DLD1 (cell line): ENCODE results near the gene ZNF865.

ENCODE experiments used
- in situ Hi-C: cut with HindIII; loops from 2 replicates; pipeline ENCODE4 v1.10.0; 2017; ENCODE audit warnings: low sequenced_read_pairs

Gene ZNF865

GRCh38 chr19:55622242-55622969 is 17.0 kb downstream of the ZNF865 start:
- in situ Hi-C loops: loop anchor here (5.0 to 10.0 kb wide), 2 partner anchors 95 to 448 kb away; no protein-coding TSS in a partner anchor

DNA sequence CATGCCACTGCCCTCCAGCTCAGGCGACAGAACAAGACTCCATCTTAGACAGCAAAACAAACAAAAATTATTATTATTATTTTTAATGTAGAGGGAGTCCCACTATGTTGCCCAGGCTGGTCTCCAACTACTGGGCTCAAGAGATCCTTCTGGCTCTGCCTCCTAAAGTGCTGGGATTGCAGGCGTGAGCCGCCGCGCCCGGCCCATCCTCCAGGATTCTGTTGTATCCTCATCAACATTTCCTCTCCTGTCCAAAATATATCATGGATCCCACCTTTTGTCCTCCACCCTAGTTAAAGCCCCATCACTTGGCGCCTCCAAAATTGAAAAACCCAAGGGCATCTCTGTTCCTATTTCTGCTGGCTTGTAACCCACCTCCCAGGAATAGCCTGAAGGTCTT is 17.7 kb downstream of the ZNF865 start:
- in situ Hi-C loops: loop anchor here (5.0 to 10.0 kb wide), 2 partner anchors 96 to 448 kb away; no protein-coding TSS in a partner anchor

DNA sequence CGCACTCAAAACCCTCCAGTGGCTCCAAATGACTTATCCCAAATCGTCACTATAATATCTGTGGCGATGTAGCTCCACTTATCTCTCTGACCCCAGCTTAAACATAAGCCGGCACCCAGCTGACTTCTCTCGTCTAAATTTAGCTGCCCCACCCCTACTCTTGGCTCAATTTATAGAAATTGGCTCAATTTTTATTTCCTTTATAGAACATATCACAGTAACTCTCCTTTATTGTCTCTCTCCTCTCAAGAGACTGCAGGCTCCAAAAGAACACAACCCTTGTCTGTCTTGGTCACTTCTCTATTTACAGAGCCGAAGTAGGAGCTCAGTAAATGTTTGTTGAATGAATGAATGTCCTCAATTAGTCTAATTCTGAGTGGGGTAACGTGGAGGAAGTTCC is 18.1 kb downstream of the ZNF865 start:
- in situ Hi-C loops: loop anchor here (5.0 to 10.0 kb wide), 2 partner anchors 96 to 449 kb away; no protein-coding TSS in a partner anchor

GRCh38 chr19:55624109-55625003 is 18.9 kb downstream of the ZNF865 start, which contains the start of gene ZNF784:
Gene ZNF784, minus strand, starts transcription at chr19:55624566. Its CDS starts 5 bp downstream, at chr19:55624561.
- in situ Hi-C loops: loop anchor here (5.0 to 10.0 kb wide), 2 partner anchors 97 to 450 kb away; no protein-coding TSS in a partner anchor

- in situ Hi-C loops: loop anchor here (10.0 kb wide), 1 partner anchor 450 kb away; no protein-coding TSS in a partner anchor
These were observed 19.5 kb downstream of the ZNF865 start for GRCh38 chr19:55625004-55625326.

GRCh38 chr19:55626350-55626749 is 20.9 kb downstream of the ZNF865 start:
- in situ Hi-C loops: loop anchor here (10.0 kb wide), 1 partner anchor 452 kb away; no protein-coding TSS in a partner anchor

- in situ Hi-C loops: no loop called here
These were observed 27.0 kb downstream of the ZNF865 start for GRCh38 chr19:55632463-55632834.

GRCh38 chr19:55633861-55634260 is 28.4 kb downstream of the ZNF865 start:
- in situ Hi-C loops: no loop called here

GRCh38 chr19:55635334-55635717 is 29.9 kb downstream of the ZNF865 start:
- in situ Hi-C loops: no loop called here

- in situ Hi-C loops: no loop called here
These were observed 30.5 kb downstream of the ZNF865 start for GRCh38 chr19:55635856-55636440.

DNA sequence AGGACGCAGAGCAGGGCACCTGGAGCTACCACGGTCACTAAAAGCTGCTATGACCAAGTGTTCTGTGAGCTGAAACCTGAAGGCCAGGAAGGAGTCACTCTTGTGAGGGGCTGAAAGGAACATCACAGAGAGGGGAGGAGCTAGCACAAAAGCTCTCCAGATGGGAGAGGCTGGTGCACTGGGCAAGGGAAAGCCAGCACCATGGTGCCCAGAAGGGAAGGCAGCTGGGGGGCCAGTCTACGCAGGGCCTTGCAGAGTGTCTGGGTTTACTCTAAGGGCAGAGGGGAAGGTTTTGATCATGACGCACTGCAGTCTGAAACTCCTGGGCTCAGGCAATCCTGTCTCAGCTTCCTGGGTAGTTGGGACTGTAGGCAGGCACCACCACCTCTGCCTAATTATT is 31.3 kb downstream of the ZNF865 start:
- in situ Hi-C loops: no loop called here

DNA sequence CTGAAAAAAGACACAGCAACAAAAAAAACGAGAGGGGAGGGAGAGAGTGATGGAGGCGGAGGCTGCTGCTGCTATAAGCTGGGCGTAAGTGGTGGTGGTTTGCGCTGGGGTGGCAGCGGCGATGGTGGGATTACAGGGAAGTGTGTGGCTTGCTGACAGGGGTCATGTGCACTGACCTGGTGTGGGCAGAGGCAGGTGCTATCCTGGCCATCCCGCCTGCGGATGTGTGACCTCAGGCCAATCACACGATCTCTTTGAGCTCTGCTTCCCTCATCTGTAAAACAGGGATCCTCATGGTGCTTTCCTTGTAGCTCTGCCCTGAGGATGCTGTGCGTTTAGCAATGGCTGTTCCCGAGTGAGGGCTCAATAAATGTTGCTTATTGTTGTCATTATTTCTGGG is 32.1 kb downstream of the ZNF865 start:
- in situ Hi-C loops: no loop called here

- in situ Hi-C loops: no loop called here
These were observed 33.5 kb downstream of the ZNF865 start for GRCh38 chr19:55638864-55639359.

DNA sequence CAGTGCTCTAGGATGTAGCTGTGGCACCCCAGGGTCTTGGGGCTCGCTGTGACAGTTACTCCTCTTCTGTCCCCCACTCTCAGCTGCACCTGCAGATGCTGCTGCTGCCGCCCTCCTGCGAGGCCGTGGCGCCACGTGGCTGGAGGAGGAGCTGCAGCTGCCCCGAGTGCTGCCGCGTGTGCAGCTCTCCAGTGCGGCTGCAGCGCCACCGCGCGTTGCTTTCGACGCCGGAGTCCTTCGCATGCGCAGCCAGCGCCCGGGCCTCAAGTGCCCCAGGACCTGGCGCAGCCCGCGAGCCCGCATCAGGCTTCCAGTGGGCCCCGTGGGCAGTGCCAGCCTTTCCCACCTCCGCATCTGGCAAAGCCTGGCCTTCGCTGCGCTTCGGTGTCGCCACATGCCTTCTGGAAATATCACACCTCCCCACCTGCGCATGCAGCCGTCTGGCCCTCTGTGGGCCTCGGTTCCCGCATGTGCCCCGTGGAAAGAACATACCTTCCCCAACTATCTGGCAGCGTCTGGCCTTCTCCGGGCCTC is 34.7 kb downstream of the ZNF865 start:
- in situ Hi-C loops: no loop called here

GRCh38 chr19:55640577-55641425 is 35.4 kb downstream of the ZNF865 start, which contains the start of gene ZNF580:
Gene ZNF580, plus strand, starts transcription at chr19:55641002. Its CDS starts 1,507 bp downstream, at chr19:55642509.
- in situ Hi-C loops: no loop called here

- in situ Hi-C loops: no loop called here
These were observed 36.1 kb downstream of the ZNF865 start for GRCh38 chr19:55641426-55642152.

GRCh38 chr19:55642153-55643002 is 36.9 kb downstream of the ZNF865 start:
- in situ Hi-C loops: no loop called here
